GM18526 (cell line): Measurements from ENCODE around the gene SDK2.

Experiments used
- POLR2A ChIP-seq: IDR thresholded peaks from 3 replicates; pipeline ENCODE4 v1.6.1; 2011; ENCODE audit not compliant: insufficient read length; ENCODE audit errors: extremely low read depth

The SDK2 gene

DNA sequence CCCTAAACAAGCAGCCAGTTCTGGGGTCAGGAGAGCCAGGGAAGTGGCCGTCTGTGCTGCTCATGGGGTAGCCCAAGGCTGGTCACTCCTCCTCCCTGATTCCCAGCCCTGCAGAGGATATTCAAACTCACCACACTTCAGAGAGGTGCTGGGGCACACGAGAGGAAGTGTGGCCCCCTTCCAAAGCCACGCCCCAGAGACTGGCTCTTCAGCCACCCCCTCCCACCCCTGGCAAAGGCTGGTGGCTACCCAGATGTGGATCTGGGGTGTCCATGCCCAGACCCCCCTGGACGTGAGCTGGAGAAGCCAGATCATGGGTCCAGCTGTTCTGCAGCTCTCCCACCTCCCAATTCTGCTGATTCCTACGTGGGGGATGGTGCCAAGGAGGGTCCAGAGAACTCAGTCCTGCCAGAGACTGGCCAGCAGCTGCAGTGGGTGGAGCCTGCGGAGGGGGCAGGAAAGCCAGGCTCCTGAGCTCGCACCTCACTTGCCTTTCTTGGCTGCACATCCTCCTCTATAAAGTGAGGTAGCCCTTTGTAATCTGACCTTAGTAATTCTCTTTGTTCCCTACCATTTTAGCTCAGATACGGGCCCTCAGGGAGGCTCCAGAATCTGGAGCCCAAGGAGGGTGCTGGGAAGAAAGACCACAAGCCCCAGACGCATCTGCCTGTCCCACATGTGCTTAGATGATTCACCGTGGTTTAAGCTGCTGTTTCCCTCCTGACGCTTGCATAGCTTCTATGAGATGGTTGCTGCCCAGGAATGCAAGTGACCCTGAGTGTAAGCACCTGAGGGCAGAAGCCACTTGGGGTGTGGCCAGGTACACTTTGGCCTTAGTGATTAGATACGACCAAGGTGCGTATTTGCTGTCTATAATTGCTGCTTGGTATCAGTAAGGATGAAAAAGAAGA lies 15.3 kb downstream of the SDK2 start:
- TF ChIP-seq POLR2A: no peak

DNA sequence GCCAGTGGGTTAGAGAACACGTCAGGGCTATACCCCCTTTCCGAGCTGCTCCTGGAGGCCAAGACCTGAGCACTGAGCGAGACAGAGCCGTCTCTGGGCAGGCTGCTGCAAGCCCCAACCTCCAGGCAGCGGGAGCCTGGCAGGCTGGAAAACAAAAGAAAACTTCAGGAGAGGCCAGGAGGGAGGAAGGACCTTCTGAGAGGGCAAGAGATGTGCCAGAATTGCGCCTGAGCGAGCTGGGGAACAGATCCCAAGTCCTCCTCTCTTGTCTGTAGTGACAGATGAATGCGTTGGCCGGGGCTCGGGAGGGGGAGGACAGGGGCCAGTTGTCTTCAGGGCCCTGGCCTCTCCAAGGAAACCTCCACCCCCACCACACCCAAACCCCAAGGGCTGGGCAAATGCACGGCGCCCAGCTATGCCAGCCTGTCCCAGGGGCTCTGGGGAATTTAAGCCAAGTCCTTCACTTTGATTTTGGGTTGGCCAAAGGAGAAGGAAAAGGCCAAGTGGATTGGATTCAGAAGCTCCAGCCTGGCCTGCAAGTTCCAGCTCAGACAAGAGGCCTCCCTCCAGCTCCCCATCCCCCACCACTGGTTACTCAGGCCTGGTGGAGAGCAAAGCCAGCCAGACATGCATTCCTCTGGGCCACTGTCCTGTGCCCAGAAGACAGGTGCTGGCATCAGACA lies 18.1 kb downstream of the SDK2 start:
- no peak for TF ChIP-seq POLR2A

DNA sequence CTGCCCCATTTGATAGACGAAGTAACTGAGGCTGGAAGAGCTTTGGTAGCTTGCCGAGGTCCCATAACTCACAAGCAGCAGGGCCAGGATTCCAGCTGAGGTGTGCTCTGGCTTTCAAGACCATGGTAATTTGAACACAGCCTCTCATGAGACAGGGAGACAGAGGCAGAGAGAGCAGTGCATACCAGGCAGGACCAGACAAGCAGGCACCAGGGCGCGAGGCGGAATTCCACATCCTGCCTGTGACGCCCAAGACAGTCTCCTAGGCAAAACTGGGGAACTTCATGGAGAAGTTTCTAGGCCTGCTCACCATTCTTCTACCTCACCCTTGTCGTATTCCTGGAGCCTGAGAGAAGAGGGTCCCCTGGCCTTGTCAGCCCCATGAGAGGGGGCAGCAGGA lies 19.2 kb downstream of the SDK2 start:
- TF ChIP-seq POLR2A: no peak

DNA sequence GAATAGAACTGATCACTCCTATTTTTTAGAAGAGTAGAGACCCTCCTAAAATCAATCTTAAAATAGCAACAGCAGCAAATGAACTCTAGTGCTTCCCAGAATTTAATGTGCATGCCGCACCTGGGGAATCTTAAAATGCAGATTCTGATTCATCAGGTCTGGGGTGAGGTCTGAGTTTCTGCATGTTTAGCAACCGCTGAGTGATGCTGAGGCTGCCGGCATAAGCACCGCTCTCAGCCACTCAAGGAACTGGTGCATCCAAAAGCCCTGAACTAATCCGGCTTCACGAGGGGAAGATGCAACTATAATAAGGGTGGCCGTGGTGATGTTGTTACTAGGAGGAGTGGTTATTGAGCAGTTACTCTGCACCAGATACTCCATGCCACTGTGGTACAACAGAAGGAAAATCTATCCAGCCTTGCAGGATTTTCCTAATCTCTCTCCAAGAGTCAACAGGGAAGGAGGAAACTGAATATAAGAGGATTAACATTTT lies 19.7 kb downstream of the SDK2 start:
- no peak for TF ChIP-seq POLR2A

DNA sequence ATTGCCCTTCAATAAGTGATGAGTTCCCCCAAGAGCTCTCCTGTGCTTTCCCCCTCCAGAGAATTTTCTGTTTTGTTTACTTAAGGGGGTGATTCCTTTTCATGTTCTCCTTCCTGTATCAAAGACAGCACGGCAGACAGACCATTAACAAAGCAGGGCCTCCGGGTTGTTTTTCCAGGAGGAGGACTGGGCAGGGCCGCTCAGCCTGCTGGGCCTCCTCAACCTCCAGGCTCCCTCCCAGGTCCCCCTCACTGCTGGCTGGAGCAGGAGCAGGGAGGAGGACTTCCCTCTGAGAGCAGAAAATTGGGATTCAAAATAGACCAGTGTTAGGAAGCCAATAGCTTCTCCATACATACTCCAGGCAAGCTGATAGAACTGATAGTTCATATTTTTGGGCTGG lies 20.4 kb downstream of the SDK2 start:
- no peak for TF ChIP-seq POLR2A

DNA sequence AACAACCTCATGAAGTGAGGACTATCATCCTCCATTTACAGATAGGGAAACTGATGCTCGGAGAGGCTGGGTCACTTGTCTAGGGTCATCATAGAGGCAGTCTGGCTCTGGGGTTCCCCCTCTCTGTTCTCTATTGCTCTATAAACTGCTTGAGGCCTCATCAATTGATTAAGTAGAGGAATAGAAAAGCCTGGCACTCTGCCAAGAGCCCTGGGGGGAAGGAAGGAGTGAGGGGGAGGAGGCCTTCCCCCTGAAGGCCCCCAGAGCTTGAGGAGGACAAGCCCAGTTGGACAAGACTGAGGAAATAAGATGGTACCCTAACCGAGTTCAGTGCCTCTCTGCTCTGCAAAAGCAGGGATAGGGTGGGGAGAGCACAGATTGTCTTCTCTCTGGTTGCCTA lies 21.0 kb downstream of the SDK2 start:
- TF ChIP-seq POLR2A: no peak

DNA sequence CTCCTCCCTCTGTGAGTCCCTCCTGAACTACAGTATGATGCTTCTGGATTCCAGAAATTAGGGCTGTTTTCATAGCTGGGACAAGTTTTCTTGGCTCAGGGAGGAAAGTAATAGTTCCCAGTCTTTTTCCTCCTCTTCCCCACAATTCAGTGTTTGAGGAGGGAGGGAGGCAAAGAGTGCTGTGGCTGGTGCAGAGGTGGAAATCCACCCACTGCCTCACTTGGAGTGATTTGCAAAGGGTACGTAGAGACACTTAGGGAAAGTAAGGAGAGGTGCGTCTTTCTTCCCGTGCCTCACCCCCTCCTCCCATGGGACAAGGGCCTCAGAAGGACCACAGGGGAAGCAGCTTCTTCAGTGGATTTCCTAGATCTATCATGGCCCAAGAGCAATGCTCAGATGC lies 21.9 kb downstream of the SDK2 start:
- TF ChIP-seq POLR2A: no peak

DNA sequence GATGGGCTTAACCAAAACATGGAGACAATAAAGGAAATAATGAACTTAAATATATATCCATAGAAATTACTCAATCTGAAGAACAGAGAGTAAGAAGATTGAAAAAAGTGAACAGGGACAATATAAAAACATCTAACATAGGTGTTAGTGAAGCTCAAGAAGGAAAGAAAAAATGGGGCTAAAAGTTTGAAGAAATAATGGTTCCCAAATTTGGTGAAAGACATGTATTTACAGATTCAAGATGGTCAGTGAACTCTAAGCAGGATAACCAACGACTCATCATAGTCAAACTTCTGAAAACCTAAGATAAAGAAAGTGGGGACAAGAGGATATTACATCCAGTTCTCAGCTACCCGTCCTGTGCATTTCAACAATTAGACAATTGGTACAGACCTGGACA lies 22.6 kb downstream of the SDK2 start:
- no peak for TF ChIP-seq POLR2A

DNA sequence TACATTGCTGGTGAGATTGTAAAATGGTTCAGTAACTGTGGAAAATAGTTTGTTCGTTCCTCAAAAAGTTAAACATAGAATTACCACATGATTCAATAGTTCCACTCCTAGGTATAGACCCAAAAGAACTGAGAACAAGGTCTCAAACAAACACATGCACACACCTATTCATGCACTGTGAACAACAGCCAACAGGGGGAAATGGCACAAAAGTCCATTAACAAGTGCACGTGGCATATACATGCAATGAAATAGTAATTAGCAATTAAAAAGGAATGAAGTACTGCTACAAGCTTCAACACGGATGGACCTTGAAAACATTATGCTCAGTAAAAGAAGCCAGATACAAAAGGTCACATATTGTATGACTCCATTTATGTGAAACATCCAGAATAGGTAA lies 23.8 kb downstream of the SDK2 start:
- no peak for TF ChIP-seq POLR2A

DNA sequence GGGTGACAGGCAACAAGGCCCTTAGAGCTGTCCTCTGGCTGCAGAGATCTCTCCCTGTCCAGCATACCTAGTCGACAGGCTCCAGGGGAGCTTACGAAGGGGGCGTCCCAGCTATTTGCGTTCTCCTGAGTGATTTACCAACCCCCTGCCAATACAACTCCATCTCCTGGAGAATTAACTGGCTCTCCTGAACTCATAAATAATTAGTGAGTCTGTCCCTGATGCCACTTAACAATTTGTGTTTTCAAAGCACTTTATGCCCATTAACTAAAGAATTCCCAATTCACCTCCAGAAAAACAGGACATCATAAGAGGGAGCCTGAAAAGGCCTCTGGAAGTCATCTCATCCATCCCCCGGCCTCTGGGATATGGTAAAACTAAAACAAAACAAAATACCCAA lies 26.7 kb downstream of the SDK2 start:
- TF ChIP-seq POLR2A: no peak

DNA sequence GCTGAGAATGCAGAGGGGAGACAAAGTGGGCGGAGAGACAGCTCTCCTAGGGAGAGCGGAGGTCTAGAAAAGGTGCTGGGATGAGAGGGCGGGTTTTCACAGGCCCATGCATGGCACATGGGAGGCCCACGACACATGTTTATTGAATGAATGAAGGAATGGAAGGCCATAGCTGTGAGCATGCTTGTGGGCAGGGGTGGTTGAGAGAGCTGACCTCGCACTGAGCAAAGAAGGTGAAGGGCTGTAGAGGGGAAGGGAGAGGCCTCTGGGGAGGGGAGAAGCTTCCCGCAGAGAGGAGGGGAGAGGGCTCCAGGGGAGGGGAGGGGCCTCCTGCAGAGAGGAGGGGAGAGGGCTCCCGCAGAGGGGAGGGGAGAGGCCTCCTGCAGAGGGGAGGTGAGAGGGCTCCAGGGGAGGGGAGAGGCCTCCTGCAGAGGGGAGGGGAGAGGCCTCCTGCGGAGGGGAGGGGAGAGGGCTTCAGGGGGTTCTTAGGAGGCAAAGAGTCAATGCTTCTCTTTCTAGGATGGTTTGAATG lies 27.3 kb downstream of the SDK2 start:
- no peak for TF ChIP-seq POLR2A

DNA sequence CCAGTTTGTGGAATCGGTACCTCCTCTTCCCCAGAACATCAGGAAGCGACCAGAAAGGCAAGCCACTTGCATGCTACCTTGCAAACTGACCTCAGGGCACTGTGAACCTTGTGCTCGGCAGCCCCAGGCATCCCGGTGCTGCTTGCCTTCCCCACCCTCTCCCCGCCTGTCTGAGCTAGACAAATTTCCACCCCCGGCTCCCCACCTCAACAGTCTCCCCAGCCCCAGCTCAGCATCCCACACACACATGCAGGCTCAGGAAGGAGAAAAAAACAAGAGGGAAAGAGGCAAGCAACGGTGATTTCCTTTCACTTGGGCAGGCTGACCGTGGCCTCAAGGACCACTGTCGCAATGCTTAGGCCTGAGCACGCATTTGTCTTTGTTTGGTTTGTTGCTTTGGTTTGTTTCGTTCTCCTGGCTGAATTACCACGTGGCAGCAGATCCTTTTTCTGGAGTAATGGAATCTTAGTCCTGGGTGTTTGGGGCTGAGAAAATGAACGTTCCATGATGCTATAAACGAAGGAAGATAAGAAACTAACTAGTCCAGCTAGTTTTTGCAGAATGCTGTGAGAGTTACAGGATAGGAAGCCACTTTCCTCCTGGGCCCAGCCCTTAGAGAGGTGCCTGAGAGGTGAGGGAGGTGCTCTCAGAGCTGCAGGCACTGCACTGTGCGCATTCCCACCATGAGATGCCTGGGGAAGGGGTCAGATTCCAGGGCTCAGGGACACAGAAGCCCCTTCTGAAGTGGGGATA lies 27.9 kb downstream of the SDK2 start:
- no peak for TF ChIP-seq POLR2A

DNA sequence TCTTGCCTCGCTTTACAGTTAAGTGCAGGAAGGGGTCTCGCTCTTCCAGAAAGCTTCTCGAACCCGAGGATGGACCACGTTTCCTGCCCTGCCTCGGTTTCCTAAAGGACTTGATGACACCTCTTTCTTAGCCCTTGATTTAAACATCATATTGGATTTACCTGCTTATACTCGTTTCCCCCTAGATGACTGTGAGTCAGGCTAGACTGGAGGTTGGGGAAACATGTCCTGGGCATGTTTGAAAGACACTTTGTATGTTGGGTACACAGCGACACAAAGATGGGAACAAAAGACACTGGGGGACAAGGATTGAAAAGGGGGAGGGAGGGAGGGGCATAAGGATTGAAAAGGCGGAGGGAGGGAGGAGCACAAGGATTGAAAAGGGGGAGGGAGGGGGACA lies 30.0 kb downstream of the SDK2 start:
- TF ChIP-seq POLR2A: no peak

DNA sequence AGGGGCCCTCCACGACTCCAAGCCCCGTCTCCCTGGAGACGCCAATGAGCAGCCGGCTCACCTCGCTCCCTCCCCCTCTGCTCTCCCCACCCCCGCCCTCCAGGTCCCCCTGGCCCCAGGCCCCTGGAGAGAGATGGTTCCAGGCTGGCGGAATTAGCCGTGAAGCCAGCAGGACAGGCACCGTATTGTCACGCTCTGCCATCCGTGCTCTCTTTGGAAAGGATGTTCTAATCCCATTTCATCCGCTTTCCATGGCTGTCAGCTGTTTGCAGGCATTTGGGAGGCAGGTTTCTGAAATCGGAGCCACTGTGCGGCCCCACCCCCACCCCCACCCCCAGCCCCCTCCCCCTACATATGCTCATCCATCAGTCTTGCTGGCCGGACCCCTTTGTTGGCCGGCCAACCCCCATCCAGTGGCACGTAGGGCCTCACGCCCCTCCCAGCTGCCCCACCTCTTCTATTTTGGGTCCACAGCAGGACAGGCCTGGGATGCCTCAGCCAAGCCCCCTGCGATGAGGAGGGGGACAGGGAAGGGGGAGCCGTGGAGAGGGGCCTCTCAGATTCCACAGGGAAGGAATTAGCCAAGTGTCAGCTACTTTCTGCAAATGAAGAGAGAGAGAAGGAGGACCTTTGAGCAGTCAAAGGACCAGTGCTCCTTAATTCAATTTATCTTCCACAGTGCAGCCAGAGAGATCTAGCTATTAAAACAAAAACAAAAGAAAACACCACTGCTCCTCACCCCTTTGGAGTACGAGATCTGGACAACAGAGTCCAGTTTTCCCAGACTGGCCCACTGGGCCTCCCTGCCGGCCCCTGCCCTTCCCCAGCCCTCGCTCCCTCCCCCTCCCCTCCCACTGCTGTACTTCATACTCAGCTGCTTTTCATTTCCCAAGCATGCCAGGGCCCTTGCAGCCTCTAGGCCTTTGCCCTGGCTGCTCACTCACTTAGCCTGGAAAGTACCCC lies 30.7 kb downstream of the SDK2 start:
- no peak for TF ChIP-seq POLR2A
